ENCODE measurements around the gene YIPF7. TPM values are rescaled to one million over a fixed set of nuclear protein-coding genes. Genes with fewer than 3 reads are reported as not detected.
A peak's percentile ranks its signal among the peaks of the same experiment; 100 is the strongest.

YIPF7 gene
- total RNA-seq, 1 donor from 2014 or later: 1.00 TPM

DNA sequence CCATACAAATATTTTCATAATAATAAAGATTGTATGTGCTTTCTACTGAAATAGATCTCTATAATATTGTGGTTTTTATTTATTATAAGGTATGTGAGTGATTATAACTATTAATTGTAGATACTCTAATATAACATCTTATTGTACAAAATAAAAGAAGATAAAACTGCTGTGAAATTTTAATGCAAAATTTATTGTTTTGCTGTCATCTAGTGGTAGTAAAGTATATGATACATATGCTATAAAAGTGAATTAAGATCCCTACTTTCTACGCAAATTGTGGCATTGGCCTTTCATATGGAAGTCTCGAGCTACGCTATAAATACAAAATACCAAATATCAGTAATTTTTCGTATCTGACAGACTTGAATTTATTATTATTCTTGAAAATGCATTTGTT is 19.3 kb downstream of the YIPF7 start:
- DNase-seq: no peak
- no peak for ATAC-seq (ENCODE audit: poor library complexity)
- intact Hi-C loops (cut with DNase I): no loop called here

DNA sequence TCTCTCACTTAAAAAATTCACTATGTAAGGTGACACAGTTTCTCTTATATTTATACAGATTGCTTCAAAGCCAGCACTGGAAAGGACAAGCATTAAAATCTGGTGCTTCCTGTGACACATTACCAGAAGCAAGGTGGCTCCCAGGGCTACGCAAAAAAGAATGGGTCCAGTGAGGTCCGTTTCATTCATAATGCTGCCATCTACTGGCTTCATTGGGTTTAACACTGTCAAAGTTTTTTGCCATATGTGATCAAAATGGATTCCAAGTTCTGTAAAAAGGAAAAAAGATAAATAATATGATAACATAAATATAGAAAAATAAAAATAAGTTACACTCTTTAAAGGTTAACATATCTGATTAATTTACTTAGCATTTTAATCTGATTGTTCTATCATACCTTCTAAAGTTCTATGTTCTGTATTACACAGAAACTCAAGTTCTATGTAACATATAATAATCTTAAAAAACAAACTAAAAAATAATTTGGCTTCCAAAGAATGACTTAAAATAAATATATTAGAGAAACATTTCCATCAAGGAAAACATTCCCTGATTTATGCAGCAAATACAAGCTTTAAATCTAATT is 22.1 kb downstream of the YIPF7 start:
- DNase-seq (no peak), ATAC-seq (ENCODE audit: poor library complexity) (peak; percentile 49)
- intact Hi-C loops (cut with DNase I): no loop called here

DNA sequence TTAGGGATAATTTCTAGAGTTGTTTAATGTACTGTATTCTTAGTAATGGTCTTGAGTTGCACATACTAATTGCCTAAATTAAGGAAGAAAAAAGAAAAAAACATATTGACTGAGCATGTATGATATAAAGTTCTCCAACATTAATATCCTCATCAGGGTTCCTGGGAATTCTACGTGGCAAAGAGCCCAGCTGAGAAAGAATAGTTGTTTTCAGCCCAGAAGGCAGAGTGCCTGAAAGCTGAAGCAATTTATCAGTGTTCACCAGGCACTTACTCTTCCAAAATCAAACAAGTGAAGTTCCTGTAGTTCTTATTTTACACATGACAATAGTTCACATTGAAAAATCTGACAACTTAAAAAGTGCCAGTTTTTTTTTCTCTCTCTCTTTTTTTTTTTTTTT is 27.7 kb downstream of the YIPF7 start:
- intact Hi-C loops (cut with DNase I): no loop called here
- no peak for DNase-seq
- ATAC-seq (ENCODE audit: poor library complexity): no peak

DNA sequence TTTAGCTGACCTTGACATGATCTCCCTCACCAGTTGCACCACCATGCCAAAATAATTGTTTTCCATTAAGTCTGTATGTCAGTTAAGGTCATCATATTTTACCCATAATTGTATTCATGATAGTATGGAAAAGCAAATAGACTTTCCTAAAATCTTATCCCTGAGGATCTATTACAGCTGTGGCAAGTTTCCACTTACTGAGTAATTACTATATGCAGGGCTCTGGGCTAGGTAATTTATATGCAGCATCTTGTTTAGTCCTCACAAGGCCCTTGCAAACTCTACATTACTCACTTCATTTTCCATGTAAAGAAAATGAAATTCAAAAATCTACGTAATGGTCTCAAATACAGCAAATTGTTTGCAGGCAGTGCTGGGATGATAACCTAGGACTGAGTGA is 34.8 kb downstream of the YIPF7 start:
- DNase-seq (no peak), ATAC-seq (ENCODE audit: poor library complexity) (no peak)
- intact Hi-C loops (cut with DNase I): no loop called here

DNA sequence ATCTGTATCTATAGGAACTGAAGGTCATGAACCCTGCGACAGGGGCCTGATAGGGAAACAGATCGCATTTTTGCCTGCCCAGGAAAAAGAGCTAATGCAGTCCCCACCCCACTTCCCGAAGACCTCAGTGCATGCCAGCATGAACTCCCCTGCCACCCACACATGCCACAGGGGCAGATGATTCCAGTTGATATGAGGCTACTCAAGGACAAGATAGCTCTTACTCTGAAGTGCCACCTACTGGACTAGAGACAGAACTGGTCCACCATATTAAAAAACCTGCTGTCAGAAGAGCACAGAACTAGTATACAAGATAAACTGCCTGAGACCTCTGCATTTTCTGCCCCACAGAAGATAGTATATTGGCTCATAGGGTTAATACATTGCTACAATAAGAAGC is 68.0 kb downstream of the YIPF7 start:
- no peak for ATAC-seq (ENCODE audit: poor library complexity)
- DNase-seq: no peak
- intact Hi-C loops (cut with DNase I): no loop called here

DNA sequence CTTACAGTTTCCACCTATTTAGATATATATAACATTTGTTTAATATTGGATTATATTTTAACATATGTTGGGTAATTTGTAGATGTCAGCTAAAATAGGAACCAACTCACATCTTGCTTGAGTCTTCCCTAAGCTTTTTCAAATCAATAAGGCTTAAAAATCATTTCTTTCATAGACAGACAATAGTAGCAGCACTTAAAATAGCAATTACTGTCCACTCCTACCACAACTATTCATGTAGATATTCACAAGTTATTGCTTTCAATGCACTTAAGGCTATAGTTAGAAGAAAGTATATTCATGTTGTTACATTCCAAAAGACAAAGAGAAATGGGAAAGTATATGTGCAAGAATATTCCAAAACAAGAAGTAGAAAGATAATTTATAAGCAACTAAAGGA is 71.2 kb downstream of the YIPF7 start:
- ATAC-seq (ENCODE audit: poor library complexity): no peak
- intact Hi-C loops (cut with DNase I): no loop called here

DNA sequence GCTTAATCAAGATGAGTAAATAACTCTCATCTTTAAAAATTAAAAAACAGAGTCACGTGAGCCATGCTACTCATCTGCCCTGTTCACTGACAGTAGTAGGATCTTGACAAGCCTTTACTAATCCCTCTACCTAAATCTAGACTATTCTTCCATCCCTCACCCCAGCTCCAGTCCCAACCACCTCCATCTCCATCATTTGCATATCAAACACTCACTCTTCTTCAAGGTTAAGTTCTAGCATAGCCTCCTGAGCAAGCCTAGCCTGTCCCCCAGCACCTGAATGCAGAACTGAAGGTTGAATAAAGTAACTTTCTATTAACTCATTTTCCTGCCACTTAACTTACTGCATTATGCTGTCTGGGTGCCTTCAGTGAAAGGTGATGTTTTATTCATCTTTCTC is 72.5 kb downstream of the YIPF7 start:
- intact Hi-C loops (cut with DNase I): no loop called here
- DNase-seq: no peak
- no peak for ATAC-seq (ENCODE audit: poor library complexity)

More for the DNA sequence above, 71.2 kb downstream of the YIPF7 start:
- DNase-seq: no peak

Other genes starting within 250 kb of the YIPF7 start
- 0.08 TPM for gene KCTD8, start 202.8 kb downstream of the YIPF7 start, total RNA-seq
- 23.0 TPM for gene GUF1, start 26.8 kb upstream of the YIPF7 start, total RNA-seq
- 8.0 TPM for gene GNPDA2, start 74.9 kb upstream of the YIPF7 start, total RNA-seq

Data from Right ventricle myocardium superior (tissue), 1 donor.